OCI-LY3 (cell line): ENCODE data around the gene ACACB.

Experiments used
- H2AFZ ChIP-seq: fragments of 200-600, 300-600 bp; shearing (Covaris generic); 2 replicates; pipeline ENCODE4 v1.6.0; 2014; ENCODE audit warnings: antibody characterized with exemption, low read depth, low read length
- H3K27ac ChIP-seq: fragments of 200-600, 300-600 bp; sonication (generic); 2 replicates; pipeline ENCODE4 v1.5.1; 2014; ENCODE audit warnings: mild to moderate bottlenecking, low read length, moderate library complexity, mixed read lengths
- H3K27me3 ChIP-seq: fragments of 200-600, 300-600 bp; sonication (generic); 2 replicates; pipeline ENCODE4 v1.6.1; 2014; ENCODE audit warnings: low read depth, low read length, mixed read lengths
- H3K36me3 ChIP-seq: fragments of 200-600, 300-600 bp; sonication (generic); replicated peaks from 2 replicates; pipeline ENCODE3; 2014; ENCODE audit warnings: low read depth, low read length, mixed read lengths
- H3K4me1 ChIP-seq: fragments of 300-600, 200-600 bp; sonication (generic); 2 replicates; pipeline ENCODE4 v1.6.1; 2014; ENCODE audit warnings: low read length, mixed read lengths
- H3K4me2 ChIP-seq: fragments of 200-600, 300-600 bp; sonication (generic); 2 replicates; pipeline ENCODE4 v1.6.1; 2014; ENCODE audit warnings: low read length, mixed read lengths
- H3K4me3 ChIP-seq: fragments of 300-600, 200-600 bp; sonication (generic); 2 replicates; pipeline ENCODE4 v1.5.1; 2014; ENCODE audit warnings: antibody characterized with exemption, mild to moderate bottlenecking, low read length, moderate library complexity
- H3K79me2 ChIP-seq: fragments of 300-600, 200-600 bp; shearing (Covaris generic); 2 replicates; pipeline ENCODE4 v1.6.1; 2014; ENCODE audit warnings: mild to moderate bottlenecking, low read length, mixed read lengths
- H3K9ac ChIP-seq: fragments of 300-600, 200-600 bp; shearing (Covaris generic); 2 replicates; pipeline ENCODE4 v1.6.0; 2014; ENCODE audit warnings: mild to moderate bottlenecking, low read length, moderate library complexity
- H3K9me3 ChIP-seq: fragments of 200-600, 300-600 bp; shearing (Covaris generic); 2 replicates; pipeline ENCODE4 v1.6.1; 2014; ENCODE audit warnings: low read length, mixed read lengths; ENCODE audit not compliant: insufficient read depth
- H4K20me1 ChIP-seq: fragments of 200-600, 300-600 bp; sonication (generic); 2 replicates; pipeline ENCODE4 v1.6.1; 2016; ENCODE audit warnings: low read length, mixed read lengths; ENCODE audit not compliant: insufficient read depth
- CTCF ChIP-seq: fragments of 200-600, 300-600 bp; sonication (generic); IDR thresholded peaks from 2 replicates; pipeline ENCODE4 v1.5.1; 2014; ENCODE audit warnings: antibody characterized with exemption, low read length, low read depth
- EZH2phosphoT487 ChIP-seq: fragments of 200-600 bp; shearing (Covaris generic); IDR thresholded peaks from 2 replicates; pipeline ENCODE4 v1.6.1; 2018; ENCODE audit warnings: antibody characterized with exemption, mixed run types, low read depth

ACACB gene

GRCh38 chr12:109267361-109267760 is 151.0 kb downstream of the ACACB start:
- Histone ChIP-seq H3K79me2 (no peaks in the 10 kb centered on the region), H3K27me3 (no peaks in the 10 kb centered on the region), H3K4me1 (no peaks in the 10 kb centered on the region; the same call in 1 of the 2 replicates), H3K4me3 (no peak overlapping the region), H3K4me2 (no peak overlapping the region), H3K27ac (no peak overlapping the region), H3K9me3 (no peaks in the 10 kb centered on the region), H4K20me1 (no peaks in the 10 kb centered on the region), H3K9ac (no peak overlapping the region), H2AFZ (no peak overlapping the region), H3K36me3 (no peaks in the 10 kb centered on the region)
- TF ChIP-seq EZH2phosphoT487 (no peak), CTCF (no peak)

DNA sequence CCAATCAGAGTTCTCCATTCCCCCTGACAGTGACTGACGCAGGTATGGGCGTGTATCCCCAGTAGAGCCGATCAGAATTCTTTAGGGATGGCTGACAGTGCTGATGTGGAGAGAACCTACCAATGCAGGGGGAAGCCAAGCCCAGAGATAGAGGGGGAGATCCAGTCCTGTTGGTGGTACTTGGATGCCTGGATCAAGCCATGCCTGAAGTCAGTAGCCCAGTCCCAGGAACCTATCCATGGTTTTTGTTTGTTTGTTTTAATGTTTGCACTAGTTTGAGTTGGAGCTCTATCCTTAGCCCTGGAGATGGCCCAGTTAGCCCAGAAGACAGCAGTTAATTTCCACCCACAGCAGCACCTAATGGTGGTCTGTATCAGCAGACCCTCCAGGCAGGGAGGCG is 152.5 kb downstream of the ACACB start:
- H3K79me2 ChIP-seq = no peaks in the 10 kb centered on the region
- H3K27ac ChIP-seq = no peak overlapping the region
- H3K27me3 ChIP-seq = no peaks in the 10 kb centered on the region
- no peaks in the 10 kb centered on the region; the same call in 1 of the 2 replicates for H3K4me1 ChIP-seq
- no peak overlapping the region for H3K4me3 ChIP-seq
- no peaks in the 10 kb centered on the region for H3K36me3 ChIP-seq
- no peak overlapping the region for H3K4me2 ChIP-seq
- H2AFZ ChIP-seq = no peak overlapping the region
- no peaks in the 10 kb centered on the region for H3K9me3 ChIP-seq
- TF ChIP-seq EZH2phosphoT487 = no peak
- TF ChIP-seq CTCF = no peak
- no peaks in the 10 kb centered on the region for H4K20me1 ChIP-seq
- no peak overlapping the region for H3K9ac ChIP-seq

- Histone ChIP-seq H2AFZ (no peak overlapping the region), H3K27ac (no peak overlapping the region), H3K4me2 (no peak overlapping the region), H4K20me1 (no peaks in the 10 kb centered on the region), H3K9me3 (no peaks in the 10 kb centered on the region), H3K36me3 (no peaks in the 10 kb centered on the region), H3K79me2 (no peaks in the 10 kb centered on the region), H3K4me3 (no peak overlapping the region), H3K4me1 (no peaks in the 10 kb centered on the region; the same call in 1 of the 2 replicates), H3K9ac (no peak overlapping the region), H3K27me3 (no peaks in the 10 kb centered on the region)
- TF ChIP-seq CTCF (no peak), EZH2phosphoT487 (no peak)
Measured at GRCh38 chr12:109269428-109269827, 153.0 kb downstream of the ACACB start.

- H3K36me3 ChIP-seq = no peaks in the 10 kb centered on the region
- TF ChIP-seq CTCF = no peak
- TF ChIP-seq EZH2phosphoT487 = no peak
- no peaks in the 10 kb centered on the region for H3K9me3 ChIP-seq
Measured at GRCh38 chr12:109270494-109270893, 154.1 kb downstream of the ACACB start.

More at GRCh38 chr12:109270494-109270893, 154.1 kb downstream of the ACACB start:
- H3K27ac ChIP-seq = no peak overlapping the region
- no peaks in the 10 kb centered on the region for H4K20me1 ChIP-seq
- no peak overlapping the region for H3K4me3 ChIP-seq
- H3K79me2 ChIP-seq = no peaks in the 10 kb centered on the region
- H3K4me1 ChIP-seq = no peaks in the 10 kb centered on the region
- no peak overlapping the region for H3K9ac ChIP-seq
- H3K4me2 ChIP-seq = no peak overlapping the region
- no peak overlapping the region for H2AFZ ChIP-seq
- no peaks in the 10 kb centered on the region for H3K27me3 ChIP-seq
